Upper lobe of right lung (tissue), 1 donor: ENCODE measurements around the gene PTGDR. TPM values are rescaled to one million over a fixed set of nuclear protein-coding genes. Genes with fewer than 3 reads are reported as not detected.

ENCODE experiments used
- ATAC-seq: fragments of 200-7000 bp; cut with Tn5 transposase; one replicate; pipeline ENCODE4 v1.9.1; 2020; ENCODE audit warnings: mild to moderate bottlenecking, moderate library complexity
- DNase-seq: peaks from one replicate; pipeline ENCODE4 v3.0.0-alpha.2; 2020
- H3K27ac ChIP-seq: fragments of 200-600 bp; one replicate; pipeline ENCODE4 v1.8.0; 2022
- H3K27me3 ChIP-seq: fragments of 200-600 bp; one replicate; pipeline ENCODE4 v1.8.0; 2022; ENCODE audit warnings: mild to moderate bottlenecking
- H3K36me3 ChIP-seq: fragments of 200-600 bp; one replicate; pipeline ENCODE4 v1.8.0; 2022
- H3K4me1 ChIP-seq: fragments of 200-600 bp; one replicate; pipeline ENCODE4 v1.8.0; 2022
- H3K4me3 ChIP-seq: fragments of 200-600 bp; one replicate; pipeline ENCODE4 v1.8.0; 2022; ENCODE audit warnings: mild to moderate bottlenecking
- H3K9me3 ChIP-seq: fragments of 200-600 bp; one replicate; pipeline ENCODE4 v1.8.0; 2022
- CTCF ChIP-seq: fragments of 200-600 bp; IDR thresholded peaks from one replicate; pipeline ENCODE4 v1.8.0; 2022; ENCODE audit warnings: antibody characterized with exemption
- intact Hi-C: fragments of 100-400 bp; cut with DNase I; formaldehyde crosslinking; loops from one replicate; pipeline ENCODE4 v1.11.0; 2022
- long read RNA-seq: library from polyadenylated mRNA; unstranded; transcript quantifications from one replicate; pipeline ENCODE4 v2.0.0, GENCODE V29; 2021
- total RNA-seq: library from RNA; stranded (reverse); fragmentation: NEBNext Ultra II Directional; extraction: Animal tissue kit (Norgen Biotek cat#: 25700); gene quantifications from one replicate; pipeline ENCODE4 v1.2.1, GENCODE V29; 2021
- donor health status: DM: no; HTN: yes; CAD: no; lungs with severe emphysema.

The PTGDR gene
- 1.6 TPM for total RNA-seq
- long read RNA-seq, partial matches to known transcripts, result 0 of 3 reads
- long read RNA-seq, other reads (novel, unspliced or antisense), result 0 of 3 reads

- peak within 1 kb of the TSS; percentile 36 for H3K27ac ChIP-seq
- no peaks in the 10 kb centered on the region for H3K9me3 ChIP-seq
- H3K4me3 ChIP-seq, result peak within 1 kb of the TSS; percentile 47
- H3K4me1 ChIP-seq, result peaks cover 10% of the 10 kb centered on the region
- ATAC-seq (peak; percentile 75), DNase-seq (peak; percentile 64)
- H3K27me3 ChIP-seq, result peaks cover 27% of the 10 kb centered on the region
- no peaks in the 10 kb centered on the region for H3K36me3 ChIP-seq
- no peak for TF ChIP-seq CTCF
- intact Hi-C loops, result no loop called here
Measured at GRCh38 chr14:52267501-52268278, at the start of gene PTGDR. Gene PTGDR (plus strand): TSS chr14:52267698. CDS start chr14:52267815, 117 bp downstream.

GRCh38 chr14:52219488-52220084 is 47.9 kb upstream of the PTGDR start:
- no peak for ATAC-seq

DNA sequence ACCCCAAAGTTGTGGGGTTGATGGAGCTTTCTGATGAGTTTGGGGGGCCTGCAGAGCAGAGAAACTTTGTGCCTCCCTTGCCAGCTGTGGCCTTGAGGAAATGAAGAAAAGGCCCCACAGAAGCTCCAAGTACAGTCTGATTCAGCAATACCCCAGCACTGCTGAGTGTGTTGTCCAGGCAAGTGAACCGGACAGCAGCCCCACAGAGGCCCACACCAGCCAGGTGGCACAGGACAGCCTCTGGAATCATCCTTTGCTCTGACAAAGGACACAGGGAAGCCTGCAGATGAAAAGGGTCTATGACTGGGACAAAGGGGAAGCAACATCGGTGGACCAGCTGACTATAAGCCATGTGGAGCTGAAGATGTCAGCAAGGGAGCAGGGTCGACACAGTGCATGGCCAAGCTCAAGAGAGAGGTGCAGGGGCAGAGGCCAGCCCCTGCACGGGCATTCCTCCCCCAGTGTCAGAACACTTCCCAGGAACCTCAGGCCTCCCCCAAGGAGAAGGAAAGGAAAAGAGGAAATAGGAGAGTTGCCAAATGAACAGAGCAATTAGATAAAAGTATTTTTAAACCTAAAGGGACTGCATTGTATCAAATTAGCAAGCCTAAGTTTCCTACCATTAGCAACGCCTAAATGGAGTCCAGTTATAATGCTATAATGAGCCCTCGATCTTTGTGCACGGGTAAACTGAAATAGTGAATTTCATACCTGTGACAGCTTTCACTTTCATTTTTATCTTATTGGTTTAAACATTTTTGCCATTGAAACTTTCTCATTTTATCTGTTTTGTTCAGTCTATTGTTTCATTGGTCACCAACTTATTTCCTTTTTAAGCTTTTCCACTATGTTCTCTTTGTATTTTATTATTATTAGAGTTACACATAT is 46.3 kb upstream of the PTGDR start:
- Histone ChIP-seq H3K36me3 (no peaks in the 10 kb centered on the region), H3K27me3 (no peaks in the 10 kb centered on the region), H3K27ac (no peak overlapping the region), H3K9me3 (no peaks in the 10 kb centered on the region), H3K4me1 (no peaks in the 10 kb centered on the region), H3K4me3 (peak overlapping the region; percentile 10)
- no peak for TF ChIP-seq CTCF
- intact Hi-C loops, result no loop called here
- DNase-seq (no peak), ATAC-seq (no peak)

More at GRCh38 chr14:52219488-52220084, 47.9 kb upstream of the PTGDR start:
- H3K36me3 ChIP-seq, result no peaks in the 10 kb centered on the region
- H3K4me1 ChIP-seq, result no peaks in the 10 kb centered on the region
- H3K27ac ChIP-seq, result no peak overlapping the region
- no peak for TF ChIP-seq CTCF
- intact Hi-C loops, result no loop called here
- no peak for DNase-seq
- H3K9me3 ChIP-seq, result no peaks in the 10 kb centered on the region
- no peaks in the 10 kb centered on the region for H3K27me3 ChIP-seq
- H3K4me3 ChIP-seq, result no peak overlapping the region

DNA sequence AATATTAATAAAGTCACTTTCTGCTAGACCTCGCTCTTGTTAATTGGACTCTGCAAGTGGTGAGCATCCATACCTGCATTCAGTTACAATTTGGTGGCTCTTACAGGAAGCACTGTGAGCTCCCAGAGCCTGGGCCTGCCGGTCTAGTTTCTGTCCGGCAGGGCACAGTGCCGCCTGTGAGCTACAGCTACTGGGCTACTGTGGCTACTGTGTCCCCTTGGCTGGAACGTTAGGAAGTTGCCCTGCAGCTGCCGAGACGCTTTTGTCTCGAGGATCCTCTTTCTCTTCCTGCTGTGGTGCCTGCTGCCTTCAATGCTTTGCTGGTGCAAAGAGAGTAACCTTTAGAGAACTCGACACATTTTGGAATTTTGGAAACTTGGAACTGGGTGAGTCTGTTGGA is 44.6 kb upstream of the PTGDR start:
- H3K27ac ChIP-seq, result no peak overlapping the region
- H3K27me3 ChIP-seq, result no peaks in the 10 kb centered on the region
- H3K4me1 ChIP-seq, result no peaks in the 10 kb centered on the region
- DNase-seq (no peak), ATAC-seq (no peak)
- H3K9me3 ChIP-seq, result no peaks in the 10 kb centered on the region
- intact Hi-C loops, result no loop called here
- no peak overlapping the region for H3K4me3 ChIP-seq
- TF ChIP-seq CTCF, result no peak
- no peaks in the 10 kb centered on the region for H3K36me3 ChIP-seq

DNA sequence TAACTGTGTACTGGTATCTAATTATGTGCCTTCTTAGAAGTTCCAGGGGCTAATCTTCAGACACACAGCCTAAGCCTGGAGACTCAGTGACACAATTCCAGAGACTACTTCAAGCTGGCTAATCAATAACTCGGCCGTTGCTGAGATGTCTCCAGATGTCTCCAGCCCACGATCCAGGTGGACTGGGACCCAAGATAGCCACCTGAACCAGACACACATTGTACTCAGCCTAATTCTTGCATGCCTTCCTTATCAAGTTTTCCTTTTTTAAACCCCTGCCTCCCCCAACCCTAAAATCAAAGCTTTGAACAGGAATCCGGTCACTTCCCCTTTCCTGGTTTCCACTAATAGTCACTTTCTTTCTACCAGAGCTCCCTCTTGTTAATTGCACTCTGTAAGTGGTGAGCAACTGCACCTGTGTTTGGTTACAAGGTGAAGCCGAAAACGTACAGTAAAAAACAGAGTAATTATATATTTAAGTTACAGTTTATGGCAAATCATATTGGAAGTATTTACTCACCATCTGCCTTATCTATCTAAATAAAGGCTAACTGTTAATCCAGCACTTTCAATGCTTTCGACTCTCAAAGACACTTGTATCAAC is 39.8 kb upstream of the PTGDR start:
- no peaks in the 10 kb centered on the region for H3K4me1 ChIP-seq
- no peak overlapping the region for H3K27ac ChIP-seq
- H3K9me3 ChIP-seq, result peaks cover 6% of the 10 kb centered on the region
- ATAC-seq (no peak), DNase-seq (no peak)
- intact Hi-C loops, result no loop called here
- H3K4me3 ChIP-seq, result no peak overlapping the region
- H3K27me3 ChIP-seq, result no peaks in the 10 kb centered on the region
- no peak for TF ChIP-seq CTCF
- H3K36me3 ChIP-seq, result no peaks in the 10 kb centered on the region
